ACC112 (cell line): ENCODE results near the gene RAB6C.
"Not testable (repeated sequence)": the region's sequence is repeated elsewhere in the genome, so short reads cannot be mapped to it uniquely, and the experiment has no call there.

Source experiments
- H2AFZ ChIP-seq: fragments of 200-600 bp; sonication (generic); one replicate; pipeline ENCODE4 v1.6.0; 2017; ENCODE audit warnings: antibody characterized with exemption, low read length; ENCODE audit not compliant: unreplicated experiment
- H3K27ac ChIP-seq: fragments of 200-600 bp; sonication (generic); 2 replicates; pipeline ENCODE4 v1.5.1; 2014; ENCODE audit warnings: low read depth, mild to moderate bottlenecking, antibody characterized with exemption, low read length, moderate library complexity
- H3K27me3 ChIP-seq: fragments of 200-600 bp; sonication (generic); 2 replicates; pipeline ENCODE4 v1.6.1; 2014; ENCODE audit warnings: mild to moderate bottlenecking, antibody characterized with exemption, low read length, moderate library complexity, mixed read lengths; ENCODE audit not compliant: insufficient read depth
- H3K36me3 ChIP-seq: fragments of 200-600 bp; sonication (generic); 2 replicates; pipeline ENCODE4 v1.6.1; 2016; ENCODE audit warnings: mild to moderate bottlenecking, antibody characterized with exemption, low read length, moderate library complexity, mixed read lengths; ENCODE audit not compliant: insufficient read depth
- H3K4me1 ChIP-seq: fragments of 200-600 bp; sonication (generic); one replicate; pipeline ENCODE4 v1.6.1; 2016; ENCODE audit warnings: low read length, mixed read lengths; ENCODE audit not compliant: insufficient read depth, unreplicated experiment, control insufficient read depth
- H3K4me3 ChIP-seq: fragments of 200-600 bp; sonication (generic); 2 replicates; pipeline ENCODE4 v1.5.1; 2014; ENCODE audit warnings: mild to moderate bottlenecking, low read depth, low read length
- H3K79me2 ChIP-seq: fragments of 200-600 bp; sonication (generic); one replicate; pipeline ENCODE4 v1.6.0; 2016; ENCODE audit warnings: low read length; ENCODE audit not compliant: control insufficient read depth, unreplicated experiment, insufficient read depth

RAB6C gene

DNA sequence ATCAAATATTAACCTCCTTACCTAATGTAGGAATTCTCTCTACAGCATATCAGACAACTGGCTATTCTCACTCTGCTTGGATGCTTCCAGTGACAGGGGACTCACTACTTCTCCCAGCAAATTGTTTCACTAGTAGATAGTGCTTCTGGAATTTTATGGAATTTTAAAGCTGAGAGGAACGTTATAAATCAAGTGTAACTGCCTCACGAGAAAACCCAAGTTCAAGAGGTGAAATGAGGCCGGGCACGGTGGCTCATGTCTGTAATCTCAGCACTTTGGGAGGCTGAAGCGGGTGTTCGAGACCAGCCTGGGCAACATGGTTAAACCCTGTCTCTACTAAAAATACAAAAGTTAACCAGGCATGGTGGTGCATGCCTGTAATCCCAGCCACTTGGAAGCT is 23.3 kb upstream of the RAB6C start:
- not testable (repeated sequence) for H3K36me3 ChIP-seq, H2AFZ ChIP-seq, H3K79me2 ChIP-seq, H3K4me3 ChIP-seq, H3K27me3 ChIP-seq, H3K4me1 ChIP-seq, H3K27ac ChIP-seq

DNA sequence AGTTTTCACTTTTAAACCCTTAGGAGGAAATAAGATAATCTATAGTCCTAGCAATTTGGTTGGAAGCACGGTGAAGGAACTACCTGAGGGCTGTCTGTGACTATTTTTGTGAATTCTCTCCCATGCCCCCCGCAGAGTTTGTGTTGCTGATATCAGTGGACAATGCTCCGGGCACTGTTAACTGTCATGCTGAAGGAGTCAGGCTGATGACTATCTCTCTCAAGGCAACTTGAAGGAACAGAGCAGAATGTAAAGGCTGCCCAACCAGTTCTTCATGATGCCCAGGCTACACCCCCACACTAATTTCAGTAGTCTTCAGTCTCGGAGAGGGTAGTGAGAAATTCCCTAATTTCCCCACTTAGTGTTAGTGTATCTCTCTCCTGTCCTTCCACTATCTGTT is 21.6 kb upstream of the RAB6C start:
- no peaks in the 10 kb centered on the region for H3K27me3 ChIP-seq
- H3K27ac ChIP-seq: no peak overlapping the region
- no peaks in the 10 kb centered on the region for H3K79me2 ChIP-seq
- no peaks in the 10 kb centered on the region for H3K4me1 ChIP-seq
- no peak overlapping the region for H3K4me3 ChIP-seq
- H3K36me3 ChIP-seq: no peaks in the 10 kb centered on the region
- no peak overlapping the region for H2AFZ ChIP-seq

GRCh38 chr2:129958736-129959135 is 20.7 kb upstream of the RAB6C start:
- H3K4me3 ChIP-seq, H3K79me2 ChIP-seq, H3K36me3 ChIP-seq, H3K27ac ChIP-seq, H3K27me3 ChIP-seq, H3K4me1 ChIP-seq, H2AFZ ChIP-seq: not testable (repeated sequence)

DNA sequence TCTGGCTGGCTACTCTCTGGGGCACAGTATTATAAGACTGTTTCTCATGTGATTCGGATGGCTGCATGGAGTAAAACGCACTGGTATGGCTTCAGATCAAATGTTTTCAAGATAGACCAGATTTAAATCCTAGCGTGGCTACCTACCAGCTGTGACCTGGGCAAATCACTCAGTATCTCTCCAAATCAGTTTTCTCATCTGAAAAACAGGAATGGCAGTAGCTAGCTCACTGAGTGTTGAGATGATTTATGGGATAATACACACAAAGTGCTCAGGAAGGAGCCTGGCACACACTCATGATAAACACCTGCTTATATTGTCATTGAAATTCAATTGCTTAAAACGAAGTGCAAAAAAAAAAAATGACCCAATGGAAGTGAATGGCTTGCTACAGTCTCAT is 10.9 kb upstream of the RAB6C start:
- not testable (repeated sequence) for H3K36me3 ChIP-seq, H3K79me2 ChIP-seq, H3K27me3 ChIP-seq, H3K27ac ChIP-seq, H3K4me3 ChIP-seq, H3K4me1 ChIP-seq, H2AFZ ChIP-seq

DNA sequence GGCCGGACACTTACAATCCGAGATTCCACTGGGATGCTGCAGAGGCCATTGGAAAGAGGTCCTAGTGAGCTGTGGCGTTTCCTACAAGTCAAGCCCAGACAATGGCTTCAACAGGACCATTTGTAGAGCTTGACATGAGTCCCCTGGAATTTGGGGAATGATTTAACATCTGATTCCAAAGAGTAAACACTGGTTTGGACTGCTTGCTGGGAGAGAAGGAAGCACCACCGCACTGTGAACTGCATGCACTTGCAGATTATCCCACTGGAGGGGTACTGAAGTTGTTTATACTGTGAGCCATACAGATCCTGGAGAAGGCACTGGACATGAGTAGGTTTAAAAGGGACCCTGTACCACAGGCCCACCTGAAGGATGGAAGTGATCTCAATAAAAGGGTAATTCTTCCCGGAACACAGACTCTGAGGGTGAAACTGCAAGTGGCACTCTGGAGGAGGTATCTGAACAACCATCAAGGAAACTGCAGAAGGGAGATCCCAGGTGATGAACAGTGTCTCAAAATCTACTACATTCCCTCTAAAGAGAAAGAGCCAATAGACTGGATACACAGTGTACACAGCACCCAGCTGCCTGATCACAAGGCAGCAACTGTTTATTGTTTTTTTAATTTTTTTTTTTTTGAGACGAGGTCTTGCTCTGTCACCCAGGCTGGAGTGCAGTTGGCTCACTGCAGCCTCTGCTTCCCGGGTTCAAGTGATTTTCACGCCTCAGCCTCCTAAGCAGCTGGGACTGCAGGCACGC is 4.3 kb upstream of the RAB6C start:
- Histone ChIP-seq H3K27ac (no peak overlapping the region), H2AFZ (no peak overlapping the region)

DNA sequence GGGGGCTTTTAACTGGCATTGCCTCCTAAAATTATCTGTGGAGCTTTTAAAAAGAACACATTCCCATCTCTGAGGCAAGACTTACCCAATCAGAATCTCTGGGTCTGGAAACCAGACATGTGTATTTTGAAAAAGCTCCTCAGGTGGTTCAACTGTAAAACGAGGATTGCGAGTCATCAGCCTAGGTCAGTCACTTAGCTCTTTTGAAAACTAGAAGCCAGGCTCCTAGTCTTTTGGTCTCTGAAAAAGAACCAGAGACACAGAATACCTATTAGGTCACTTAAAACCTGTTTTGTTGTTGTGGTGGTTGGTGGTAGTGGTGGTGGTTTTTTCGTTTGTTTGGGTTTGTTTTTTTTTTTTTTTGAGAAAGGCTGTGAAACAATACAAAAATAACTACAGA is 2.5 kb upstream of the RAB6C start:
- H2AFZ ChIP-seq, H3K4me3 ChIP-seq, H3K36me3 ChIP-seq, H3K4me1 ChIP-seq, H3K27ac ChIP-seq, H3K79me2 ChIP-seq: not testable (repeated sequence)
- H3K27me3 ChIP-seq: peaks cover 17% of the 10 kb centered on the region; the same call in 1 of the 2 replicates

More for the DNA sequence above, 4.3 kb upstream of the RAB6C start:
- Histone ChIP-seq H3K27me3 (peaks cover 17% of the 10 kb centered on the region; the same call in 1 of the 2 replicates), H3K4me1 (no peaks in the 10 kb centered on the region), H3K36me3 (no peaks in the 10 kb centered on the region), H3K4me3 (no peak overlapping the region), H3K79me2 (no peaks in the 10 kb centered on the region)

DNA sequence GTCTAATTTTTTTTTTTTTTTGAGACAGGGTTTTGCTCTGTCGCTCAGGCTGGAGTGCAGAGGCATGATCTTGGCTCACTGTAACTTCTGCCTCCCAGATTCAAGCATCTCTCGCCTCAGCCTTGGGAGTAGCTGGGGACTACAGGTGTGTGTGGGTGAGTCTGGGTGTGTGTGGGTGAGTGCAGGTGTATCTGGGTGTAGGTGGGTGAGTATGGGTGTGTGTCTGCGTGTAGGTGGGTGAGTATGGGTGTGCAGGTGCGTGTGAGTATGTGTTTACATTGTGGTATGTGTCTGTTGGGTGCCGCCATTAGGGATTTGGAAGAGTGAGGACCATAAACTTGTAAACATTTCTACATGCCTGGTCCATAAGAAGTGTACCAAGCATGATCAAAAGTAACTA is 1.5 kb upstream of the RAB6C start:
- H3K4me3 ChIP-seq: no peak overlapping the region
- H3K27ac ChIP-seq: no peak overlapping the region
- H3K27me3 ChIP-seq: peaks cover 17% of the 10 kb centered on the region; the same call in 1 of the 2 replicates
- H3K4me1 ChIP-seq: no peaks in the 10 kb centered on the region
- no peaks in the 10 kb centered on the region for H3K79me2 ChIP-seq
- no peaks in the 10 kb centered on the region for H3K36me3 ChIP-seq
- H2AFZ ChIP-seq: no peak overlapping the region

DNA sequence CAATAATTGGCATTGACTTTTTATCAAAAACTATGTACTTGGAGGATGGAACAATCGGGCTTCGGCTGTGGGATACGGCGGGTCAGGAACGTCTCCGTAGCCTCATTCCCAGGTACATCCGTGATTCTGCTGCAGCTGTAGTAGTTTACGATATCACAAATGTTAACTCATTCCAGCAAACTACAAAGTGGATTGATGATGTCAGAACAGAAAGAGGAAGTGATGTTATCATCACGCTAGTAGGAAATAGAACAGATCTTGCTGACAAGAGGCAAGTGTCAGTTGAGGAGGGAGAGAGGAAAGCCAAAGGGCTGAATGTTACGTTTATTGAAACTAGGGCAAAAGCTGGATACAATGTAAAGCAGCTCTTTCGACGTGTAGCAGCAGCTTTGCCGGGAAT is 780 bp downstream of the RAB6C start:
- H3K4me3 ChIP-seq: not testable (repeated sequence)

GRCh38 chr2:129981689-129982088 is 2.2 kb downstream of the RAB6C start:
- H3K36me3 ChIP-seq, H3K27ac ChIP-seq, H2AFZ ChIP-seq, H3K4me3 ChIP-seq, H3K79me2 ChIP-seq, H3K4me1 ChIP-seq: not testable (repeated sequence)
- H3K27me3 ChIP-seq: peaks cover 17% of the 10 kb centered on the region; the same call in 1 of the 2 replicates

More for the DNA sequence above, 780 bp downstream of the RAB6C start:
- not testable (repeated sequence) for H3K4me1 ChIP-seq, H2AFZ ChIP-seq, H3K27ac ChIP-seq, H3K79me2 ChIP-seq, H3K36me3 ChIP-seq
- H3K27me3 ChIP-seq: peaks cover 17% of the 10 kb centered on the region; the same call in 1 of the 2 replicates

GRCh38 chr2:129984426-129984825 is 5.0 kb downstream of the RAB6C start:
- Histone ChIP-seq H3K4me3 (no peak overlapping the region), H3K79me2 (no peaks in the 10 kb centered on the region), H3K4me1 (no peaks in the 10 kb centered on the region), H3K36me3 (no peaks in the 10 kb centered on the region), H3K27ac (no peak overlapping the region), H3K27me3 (peaks cover 4% of the 10 kb centered on the region; the same call in 1 of the 2 replicates), H2AFZ (no peak overlapping the region)

GRCh38 chr2:129992415-129993006 is 13.0 kb downstream of the RAB6C start:
- not testable (repeated sequence) for H3K27me3 ChIP-seq, H3K4me1 ChIP-seq, H2AFZ ChIP-seq, H3K36me3 ChIP-seq, H3K79me2 ChIP-seq, H3K27ac ChIP-seq, H3K4me3 ChIP-seq
